GM12878 (cell line): ENCODE measurements around the gene BCAS4. TPM values are rescaled to one million over a fixed set of nuclear protein-coding genes. Genes with fewer than 3 reads are reported as not detected.

Source experiments
- ATAC-seq: fragments of 200-7000 bp; cut with Tn5 transposase; 3 replicates; pipeline ENCODE4 v1.9.1; 2020; ENCODE audit warnings: mild to moderate bottlenecking, moderate library complexity
- BruUV-seq: library from RNA; stranded (reverse); fragments of 400-500 nt; replicated peaks from 2 replicates; lab custom pipeline; 2021; lab: Mats Ljungman, UMichigan
- CTCF ChIA-PET: fragments of 300-600 bp; sonication (Branson Sonifier 250); formaldehyde crosslinking; extraction: SDS; loops from one replicate; lab custom pipeline; 2021; ENCODE audit warnings: inconsistent platforms; lab: Yijun Ruan, JAX
- POLR2A ChIA-PET: fragments of 350-600 bp; formaldehyde crosslinking; extraction: SDS; loops from one replicate; lab custom pipeline; 2021; ENCODE audit warnings: inconsistent platforms; lab: Charles Lee
- RAD21 ChIA-PET: fragments of 300-600 bp; sonication (Branson Sonifier 250); formaldehyde crosslinking; loops from one replicate; lab custom pipeline; 2023; ENCODE audit warnings: antibody characterized with exemption; ENCODE audit not compliant: unreplicated experiment; lab: Charles Lee
- SMC1A ChIA-PET: fragments of 300-600 bp; sonication (Branson Sonifier 250); formaldehyde crosslinking; loops from one replicate; lab custom pipeline; 2023; ENCODE audit not compliant: unreplicated experiment, uncharacterized antibody; lab: Charles Lee
- DNase-seq: peaks from one replicate; pipeline ENCODE4 v3.0.0-alpha.2; 2011; ENCODE audit warnings: low read depth, low spot score
- FAIRE-seq: peaks from 3 replicates; lab custom pipeline; 2011; peaks lifted over from hg19 to GRCh38; lab: Jason Lieb, UNC
- H2AFZ ChIP-seq: 2 replicates; pipeline ENCODE4 v1.6.0; 2011; ENCODE audit warnings: low read depth, low read length, control low read depth; ENCODE audit not compliant: control insufficient read depth
- H3K27ac ChIP-seq: 2 replicates; pipeline ENCODE4 v1.5.1; 2011; ENCODE audit warnings: control low read depth; ENCODE audit not compliant: control insufficient read depth, insufficient read depth
- H3K27me3 ChIP-seq, 2 experiments: replicated peaks in 1 of 2; 2 replicates each; pipeline versions ENCODE4 v1.6.0 to v1.6.1; 2011; ENCODE audit warnings: low read length in 1 of 2; ENCODE audit not compliant: control insufficient read depth in 2 of 2, insufficient read depth in 2 of 2
- H3K36me3 ChIP-seq, 2 experiments: 2 replicates each; pipeline ENCODE4 v1.5.1; 2011; ENCODE audit warnings: low read length in 1 of 2; ENCODE audit not compliant: control insufficient read depth in 2 of 2, insufficient read depth in 2 of 2
- H3K4me1 ChIP-seq: 2 replicates; pipeline ENCODE4 v1.6.1; 2011; ENCODE audit warnings: mild to moderate bottlenecking, low read length, moderate library complexity, mixed read lengths; ENCODE audit not compliant: control insufficient read depth, insufficient read depth
- H3K4me2 ChIP-seq: 2 replicates; pipeline ENCODE4 v1.6.0; 2011; ENCODE audit warnings: control low read depth; ENCODE audit not compliant: control insufficient read depth, insufficient read depth
- H3K4me3 ChIP-seq: fragments of 200-600 bp; sonication (generic); 2 replicates; pipeline ENCODE4 v1.5.1; 2016
- H3K79me2 ChIP-seq: 2 replicates; pipeline ENCODE4 v1.6.0; 2011; ENCODE audit warnings: low read length; ENCODE audit not compliant: control insufficient read depth, insufficient read depth
- H3K9ac ChIP-seq: 2 replicates; pipeline ENCODE4 v1.8.0; 2011; ENCODE audit warnings: low read length, control low read depth, mixed read lengths; ENCODE audit not compliant: control insufficient read depth, insufficient read depth
- H3K9me3 ChIP-seq: replicated peaks from 3 replicates; pipeline ENCODE4 v1.5.1; 2011; ENCODE audit warnings: mild to moderate bottlenecking, low read length; ENCODE audit not compliant: control insufficient read depth, insufficient read depth
- H4K20me1 ChIP-seq: 2 replicates; pipeline ENCODE4 v1.6.0; 2011; ENCODE audit not compliant: control insufficient read depth, insufficient read depth
- ATF7 ChIP-seq: fragments of 450-650 bp; IDR thresholded peaks from 2 replicates; pipeline ENCODE4 v1.6.1; 2016; ENCODE audit warnings: low read depth, mild to moderate bottlenecking
- EP300 ChIP-seq, 2 experiments: fragments of 150-350 bp in 1 of 2; IDR thresholded peaks; 2 replicates each; pipeline ENCODE4 v1.6.1; 2011 to 2012; ENCODE audit warnings: low read depth in 2 of 2, low read length in 2 of 2, borderline replicate concordance in 1 of 2, improper control_type of control experiment in 1 of 2, inconsistent platforms in 1 of 2; ENCODE audit not compliant: control insufficient read depth in 1 of 2
- ETV6 ChIP-seq, 2 experiments: fragments of 450-650 bp in 1 of 2; IDR thresholded peaks in 1 of 2; conservative IDR thresholded peaks in 1 of 2; 2 replicates each; pipeline ENCODE4 v1.6.1; 2014; ENCODE audit warnings: antibody characterized with exemption in 1 of 2, borderline replicate concordance in 1 of 2, low read depth in 1 of 2, mild to moderate bottlenecking in 1 of 2, moderate library complexity in 1 of 2
- HDAC2 ChIP-seq: fragments of 200-600 bp; sonication (generic); IDR thresholded peaks from 2 replicates; pipeline ENCODE4 v1.6.1; 2017
- KDM1A ChIP-seq: fragments of 200-600 bp; sonication (generic); IDR thresholded peaks from 2 replicates; pipeline ENCODE4 v1.6.1; 2016; ENCODE audit warnings: borderline replicate concordance
- NFXL1 ChIP-seq: fragments of 450-650 bp; IDR thresholded peaks from 2 replicates; pipeline ENCODE4 v1.6.1; 2017; ENCODE audit warnings: antibody characterized with exemption, mild to moderate bottlenecking, borderline replicate concordance
- NR2F1 ChIP-seq: fragments of 450-650 bp; conservative IDR thresholded peaks from 2 replicates; pipeline ENCODE4 v1.6.1; 2017; ENCODE audit warnings: mild to moderate bottlenecking
- POLR2AphosphoS2 ChIP-seq: IDR thresholded peaks from 2 replicates; pipeline ENCODE4 v1.6.1; 2011; ENCODE audit warnings: low read depth, mild to moderate bottlenecking, low read length, improper control_type of control experiment, moderate library complexity
- POU2F2 ChIP-seq: IDR thresholded peaks from 3 replicates; pipeline ENCODE4 v1.6.1; 2011; ENCODE audit warnings: low read depth, mild to moderate bottlenecking, low read length, borderline replicate concordance
- RAD51 ChIP-seq: fragments of 450-650 bp; IDR thresholded peaks from 2 replicates; pipeline ENCODE4 v1.6.1; 2016; ENCODE audit warnings: moderate library complexity, mild to moderate bottlenecking, inconsistent platforms
- TARDBP ChIP-seq: IDR thresholded peaks from 2 replicates; pipeline ENCODE4 v1.6.1; 2016; ENCODE audit warnings: borderline replicate concordance
- WGBS: methylation state at CpG from one replicate; pipeline ENCODE4 v1.1.6; 2016; ENCODE audit warnings: low lambda C conversion rate; ENCODE audit not compliant: insufficient replicate concordance, insufficient coverage; ENCODE audit errors: missing lambda C conversion rate; 5-methylcytosine and 5-hydroxymethylcytosine counted together
- in situ Hi-C: fragments of 300-500 bp; cut with MboI; formaldehyde crosslinking; loops from 9 replicates; pipeline ENCODE4 v1.14.3; 2018; ENCODE audit warnings: mixed read lengths
- intact Hi-C: fragments of 100-400 bp; cut with micrococcal nuclease; formaldehyde crosslinking; loops from one replicate; pipeline ENCODE4 v1.14.2; 2022; ENCODE audit not compliant: unreplicated experiment
- polyA plus RNA-seq, 11 experiments: library from polyadenylated mRNA; depleted of rRNA in 4 of 11; unstranded in 6 of 11; stranded (reverse) in 5 of 11; fragments of >200 nt; fragmentation: Nextera tagmentation in 4 of 11; fragmentation: Illumina TruSeq in 1 of 11; extraction: Ambion mirVana in 4 of 11; extraction: Trizol in 1 of 11; gene quantifications; 1 replicate in 1 of 11; 2 replicates in 10 of 11; pipeline versions ENCODE4 v1.2.1 to v1.2.3, GENCODE V29; 2011 to 2016; ENCODE audit warnings: inconsistent platforms in 2 of 11, missing spikeins in 2 of 11, low read depth in 1 of 11
- total RNA-seq, 4 experiments: library from RNA; depleted of rRNA in 3 of 4; stranded (reverse); fragments of >200 nt in 3 of 4; fragmentation: Illumina TruSeq in 1 of 4; extraction: Trizol in 1 of 4; gene quantifications; 2 replicates each; pipeline versions ENCODE4 v1.2.1 to v1.2.3, GENCODE V29; 2013 to 2021
- TF ChIP-seq, protein P1 (sequence below): fragments of 450-650 bp; IDR thresholded peaks from 2 replicates; pipeline ENCODE4 v1.6.1; 2018; ENCODE audit warnings: borderline replicate concordance, mild to moderate bottlenecking; ENCODE audit not compliant: partially characterized antibody
- TF ChIP-seq, protein P2 (sequence below): fragments of 450-650 bp; formaldehyde crosslinking; IDR thresholded peaks from 2 replicates; pipeline ENCODE4 v1.5.0; 2022; ENCODE audit warnings: mild to moderate bottlenecking, missing genetic modification characterization
- TF ChIP-seq, protein P3 (sequence below): IDR thresholded peaks from 2 replicates; pipeline ENCODE4 v1.6.1; 2012; ENCODE audit warnings: low read depth, low read length, improper control_type of control experiment

Gene BCAS4
- total and polyA plus RNA-seq, 10 of the 15 experiments (the other 5 are each of a cell fraction or from before 2014, with no cell fraction given) = 14.8 to 214 (median 65.3) TPM

DNA sequence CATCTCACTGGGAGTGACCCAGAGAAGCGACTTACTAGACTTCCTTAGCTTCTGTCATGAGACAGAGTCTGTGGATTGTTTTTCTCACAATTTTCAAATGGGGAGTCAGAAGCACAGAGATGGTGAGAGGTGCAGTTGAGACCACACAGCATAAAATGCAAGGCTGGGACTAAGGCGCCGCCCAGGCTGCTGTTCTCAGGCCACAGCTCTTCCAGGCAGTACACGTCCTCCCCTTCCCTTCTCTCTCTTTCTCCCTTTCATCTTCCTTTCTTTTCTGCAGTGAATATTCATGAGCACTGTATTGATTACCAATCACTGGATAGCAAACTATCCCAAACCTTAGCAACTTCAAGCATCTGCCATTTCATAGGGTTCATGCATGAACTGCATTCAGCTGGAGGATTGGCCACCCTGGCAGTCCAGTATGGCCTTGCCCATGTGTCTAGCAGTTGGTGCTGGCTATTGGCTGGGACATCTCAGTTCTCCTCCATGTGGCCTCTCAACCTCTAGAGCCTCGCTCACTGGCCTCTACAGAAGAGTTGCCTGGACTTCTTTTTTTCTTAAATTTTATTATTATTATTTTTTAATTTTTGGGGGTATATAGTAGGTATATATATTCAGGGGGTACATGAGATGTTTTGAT lies 11.4 kb downstream of the BCAS4 start:
- no peak overlapping the region for H2AFZ ChIP-seq
- H3K9ac ChIP-seq = no peak overlapping the region
- H3K36me3 ChIP-seq = 0 out of 4 replicates have a peak, but pooled peaks cover 1 to 2% of the 10 kb centered on the region in 2 experiments
- ChIA-PET RAD21 (interaction anchor here (0.7 kb wide), 1 partner anchor 9 kb away, joined by 3 read pairs; no protein-coding TSS in a partner anchor), SMC1A (interaction anchor here (1.6 kb wide), 1 partner anchor 12 kb away, joined by 4 read pairs; the partner anchor contains the start of gene BCAS4), POLR2A (no interaction called here), CTCF (interaction anchor here (1.0 kb wide), 1 partner anchor 11 kb away, joined by 4 read pairs; the partner anchor contains the start of gene BCAS4)
- WGBS = 72% methylated on average over 5 of the region's 5 CpGs
- H3K4me2 ChIP-seq = peak overlapping the region; percentile 98
- in situ Hi-C loops (loop anchor here (10.0 to 25.0 kb wide), 2 partner anchors 291 to 1381 kb away; partner anchors contain the start of genes PTPN1 and ZFP64), intact Hi-C loops (no loop called here)
- no peaks in the 10 kb centered on the region for H3K27me3 ChIP-seq
- no peaks in the 10 kb centered on the region; the same call in 2 of the 3 replicates for H3K9me3 ChIP-seq
- FAIRE-seq (no peak), ATAC-seq (no peak), DNase-seq (no peak)
- peaks cover 36% of the 10 kb centered on the region for H3K4me1 ChIP-seq
- H3K27ac ChIP-seq = peak overlapping the region; percentile 4; the same call in 1 of the 2 replicates
- no peak overlapping the region for H3K4me3 ChIP-seq
- H3K79me2 ChIP-seq = peaks cover 73% of the 10 kb centered on the region
- H4K20me1 ChIP-seq = no peaks in the 10 kb centered on the region
- TF ChIP-seq ETV6 (conservative IDR thresholded peaks at IDR 0.05 in 1 of 2, IDR thresholded peaks at IDR 0.05 in 1 of 2; ENCODE audit: borderline replicate concordance in 1 of 2, low read depth in 1 of 2) (peak in 1 of 2 experiments; percentile 86; a peak in 1 of 4 replicates), NFXL1 (peak; percentile 69; the same call in 1 of the 2 replicates), TARDBP (no peak), NR2F1 (no peak), RAD51 (no peak), ATF7 (no peak), KDM1A (no peak), POU2F2 (no peak), EP300 (IDR thresholded peaks at IDR 0.05; ENCODE audit: borderline replicate concordance in 1 of 2, control insufficient read depth in 1 of 2, low read depth in 2 of 2, low read length in 2 of 2) (no peak), POLR2AphosphoS2 (no peak), HDAC2 (no peak)
- TF ChIP-seq, protein P1, sequence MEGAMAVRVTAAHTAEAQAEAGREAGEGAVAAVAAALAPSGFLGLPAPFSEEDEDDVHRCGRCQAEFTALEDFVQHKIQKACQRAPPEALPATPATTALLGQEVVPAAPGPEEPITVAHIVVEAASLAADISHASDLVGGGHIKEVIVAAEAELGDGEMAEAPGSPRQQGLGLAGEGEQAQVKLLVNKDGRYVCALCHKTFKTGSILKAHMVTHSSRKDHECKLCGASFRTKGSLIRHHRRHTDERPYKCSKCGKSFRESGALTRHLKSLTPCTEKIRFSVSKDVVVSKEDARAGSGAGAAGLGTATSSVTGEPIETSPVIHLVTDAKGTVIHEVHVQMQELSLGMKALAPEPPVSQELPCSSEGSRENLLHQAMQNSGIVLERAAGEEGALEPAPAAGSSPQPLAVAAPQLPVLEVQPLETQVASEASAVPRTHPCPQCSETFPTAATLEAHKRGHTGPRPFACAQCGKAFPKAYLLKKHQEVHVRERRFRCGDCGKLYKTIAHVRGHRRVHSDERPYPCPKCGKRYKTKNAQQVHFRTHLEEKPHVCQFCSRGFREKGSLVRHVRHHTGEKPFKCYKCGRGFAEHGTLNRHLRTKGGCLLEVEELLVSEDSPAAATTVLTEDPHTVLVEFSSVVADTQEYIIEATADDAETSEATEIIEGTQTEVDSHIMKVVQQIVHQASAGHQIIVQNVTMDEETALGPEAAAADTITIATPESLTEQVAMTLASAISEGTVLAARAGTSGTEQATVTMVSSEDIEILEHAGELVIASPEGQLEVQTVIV = no peak
- TF ChIP-seq, protein P2, sequence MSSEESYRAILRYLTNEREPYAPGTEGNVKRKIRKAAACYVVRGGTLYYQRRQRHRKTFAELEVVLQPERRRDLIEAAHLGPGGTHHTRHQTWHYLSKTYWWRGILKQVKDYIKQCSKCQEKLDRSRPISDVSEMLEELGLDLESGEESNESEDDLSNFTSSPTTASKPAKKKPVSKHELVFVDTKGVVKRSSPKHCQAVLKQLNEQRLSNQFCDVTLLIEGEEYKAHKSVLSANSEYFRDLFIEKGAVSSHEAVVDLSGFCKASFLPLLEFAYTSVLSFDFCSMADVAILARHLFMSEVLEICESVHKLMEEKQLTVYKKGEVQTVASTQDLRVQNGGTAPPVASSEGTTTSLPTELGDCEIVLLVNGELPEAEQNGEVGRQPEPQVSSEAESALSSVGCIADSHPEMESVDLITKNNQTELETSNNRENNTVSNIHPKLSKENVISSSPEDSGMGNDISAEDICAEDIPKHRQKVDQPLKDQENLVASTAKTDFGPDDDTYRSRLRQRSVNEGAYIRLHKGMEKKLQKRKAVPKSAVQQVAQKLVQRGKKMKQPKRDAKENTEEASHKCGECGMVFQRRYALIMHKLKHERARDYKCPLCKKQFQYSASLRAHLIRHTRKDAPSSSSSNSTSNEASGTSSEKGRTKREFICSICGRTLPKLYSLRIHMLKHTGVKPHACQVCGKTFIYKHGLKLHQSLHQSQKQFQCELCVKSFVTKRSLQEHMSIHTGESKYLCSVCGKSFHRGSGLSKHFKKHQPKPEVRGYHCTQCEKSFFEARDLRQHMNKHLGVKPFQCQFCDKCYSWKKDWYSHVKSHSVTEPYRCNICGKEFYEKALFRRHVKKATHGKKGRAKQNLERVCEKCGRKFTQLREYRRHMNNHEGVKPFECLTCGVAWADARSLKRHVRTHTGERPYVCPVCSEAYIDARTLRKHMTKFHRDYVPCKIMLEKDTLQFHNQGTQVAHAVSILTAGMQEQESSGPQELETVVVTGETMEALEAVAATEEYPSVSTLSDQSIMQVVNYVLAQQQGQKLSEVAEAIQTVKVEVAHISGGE (CRISPR knock-in tag) = no peak
- TF ChIP-seq, protein P3, sequence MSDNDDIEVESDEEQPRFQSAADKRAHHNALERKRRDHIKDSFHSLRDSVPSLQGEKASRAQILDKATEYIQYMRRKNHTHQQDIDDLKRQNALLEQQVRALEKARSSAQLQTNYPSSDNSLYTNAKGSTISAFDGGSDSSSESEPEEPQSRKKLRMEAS = no peak
- no TSS peak for BruUV-seq
